ENCODE results near the gene MYO18B.

The MYO18B gene

GRCh38 chr22:25875461-25875860 is 133.5 kb downstream of the MYO18B start:
- TF ChIP-seq CTCF (IDR thresholded peaks at IDR 0.05; ENCODE audit: low read length) (no peak), EZH2 (optimal IDR thresholded peaks at IDR 0.05; ENCODE audit: low read depth, low read length) (no peak), EZH2phosphoT487 (IDR thresholded peaks at IDR 0.05; ENCODE audit: low read length) (no peak)

GRCh38 chr22:25876871-25877270 is 134.9 kb downstream of the MYO18B start:
- no peak overlapping the region for H3K4me3 ChIP-seq (ENCODE audit: low read length)
- H3K36me3 ChIP-seq (replicated peaks; ENCODE audit: insufficient read depth, low read length): no peaks in the 10 kb centered on the region
- H2AFZ ChIP-seq (ENCODE audit: low read length): no peak overlapping the region
- no peak for DNase-seq
- no peak overlapping the region for H3K9ac ChIP-seq (ENCODE audit: low read length)
- no peaks in the 10 kb centered on the region for H4K20me1 ChIP-seq (ENCODE audit: insufficient read depth, low read length)
- H3K9me2 ChIP-seq (replicated peaks; ENCODE audit: insufficient read depth, low read length): no peaks in the 10 kb centered on the region
- TF ChIP-seq EZH2phosphoT487 (IDR thresholded peaks at IDR 0.05; ENCODE audit: low read length): no peak
- no peak for TF ChIP-seq CTCF (IDR thresholded peaks at IDR 0.05; ENCODE audit: low read length)
- no peak for TF ChIP-seq EZH2 (optimal IDR thresholded peaks at IDR 0.05; ENCODE audit: low read depth, low read length)
- H3K27ac ChIP-seq (ENCODE audit: low read length): no peak overlapping the region
- no peaks in the 10 kb centered on the region for H3K4me1 ChIP-seq (ENCODE audit: low read length)
- no peaks in the 10 kb centered on the region for H3K9me3 ChIP-seq (replicated peaks; ENCODE audit: insufficient read depth, low read length)
- no peaks in the 10 kb centered on the region for H3F3A ChIP-seq (ENCODE audit: insufficient read depth, low read length)
- no peak overlapping the region for H3K4me2 ChIP-seq (ENCODE audit: low read depth, low read length)
- H3K27me3 ChIP-seq (replicated peaks; ENCODE audit: insufficient read depth, low read length): peaks cover 58% of the 10 kb centered on the region
- H3K79me2 ChIP-seq (ENCODE audit: low read length): no peaks in the 10 kb centered on the region

More at GRCh38 chr22:25875461-25875860, 133.5 kb downstream of the MYO18B start:
- Histone ChIP-seq H3K36me3 (replicated peaks; ENCODE audit: insufficient read depth, low read length) (no peaks in the 10 kb centered on the region), H3K9ac (ENCODE audit: low read length) (no peak overlapping the region), H4K20me1 (ENCODE audit: insufficient read depth, low read length) (no peaks in the 10 kb centered on the region), H3K27me3 (replicated peaks; ENCODE audit: insufficient read depth, low read length) (peaks cover 64% of the 10 kb centered on the region), H3K79me2 (ENCODE audit: low read length) (no peaks in the 10 kb centered on the region), H3K4me1 (ENCODE audit: low read length) (no peaks in the 10 kb centered on the region), H3K4me2 (ENCODE audit: low read depth, low read length) (no peak overlapping the region), H3K4me3 (ENCODE audit: low read length) (no peak overlapping the region), H3K27ac (ENCODE audit: low read length) (no peak overlapping the region), H3F3A (ENCODE audit: insufficient read depth, low read length) (no peaks in the 10 kb centered on the region), H2AFZ (ENCODE audit: low read length) (no peak overlapping the region), H3K9me2 (replicated peaks; ENCODE audit: insufficient read depth, low read length) (no peaks in the 10 kb centered on the region), H3K9me3 (replicated peaks; ENCODE audit: insufficient read depth, low read length) (no peaks in the 10 kb centered on the region)
- no peak for DNase-seq

- no peaks in the 10 kb centered on the region for H3K9me3 ChIP-seq (replicated peaks; ENCODE audit: insufficient read depth, low read length)
- DNase-seq: no peak
- no peak overlapping the region for H3K9ac ChIP-seq (ENCODE audit: low read length)
- H3K36me3 ChIP-seq (replicated peaks; ENCODE audit: insufficient read depth, low read length): no peaks in the 10 kb centered on the region
- no peak for TF ChIP-seq EZH2phosphoT487 (IDR thresholded peaks at IDR 0.05; ENCODE audit: low read length)
- no peak for TF ChIP-seq EZH2 (optimal IDR thresholded peaks at IDR 0.05; ENCODE audit: low read depth, low read length)
- no peak for TF ChIP-seq CTCF (IDR thresholded peaks at IDR 0.05; ENCODE audit: low read length)
- H3K79me2 ChIP-seq (ENCODE audit: low read length): no peaks in the 10 kb centered on the region
- H3K4me2 ChIP-seq (ENCODE audit: low read depth, low read length): no peak overlapping the region
- no peaks in the 10 kb centered on the region for H4K20me1 ChIP-seq (ENCODE audit: insufficient read depth, low read length)
- H3F3A ChIP-seq (ENCODE audit: insufficient read depth, low read length): no peaks in the 10 kb centered on the region
- H3K27me3 ChIP-seq (replicated peaks; ENCODE audit: insufficient read depth, low read length): peaks cover 43% of the 10 kb centered on the region
- H3K9me2 ChIP-seq (replicated peaks; ENCODE audit: insufficient read depth, low read length): no peaks in the 10 kb centered on the region
- no peak overlapping the region for H3K4me3 ChIP-seq (ENCODE audit: low read length)
- H3K4me1 ChIP-seq (ENCODE audit: low read length): no peaks in the 10 kb centered on the region
- no peak overlapping the region for H2AFZ ChIP-seq (ENCODE audit: low read length)
- H3K27ac ChIP-seq (ENCODE audit: low read length): no peak overlapping the region
These were observed 136.9 kb downstream of the MYO18B start for GRCh38 chr22:25878933-25879332.
